HG03280 (cell line): ENCODE results near the gene EPO.
"Not testable (repeated sequence)": the region's sequence is repeated elsewhere in the genome, so short reads cannot be mapped to it uniquely, and the experiment has no call there.

ENCODE experiments used
- ATAC-seq: cut with Tn5 transposase; IDR thresholded peaks from one replicate; pipeline ENCODE4 v1.9.1; 2021; ENCODE audit warnings: mild to moderate bottlenecking, moderate library complexity; ENCODE audit not compliant: unreplicated experiment

The EPO gene

GRCh38 chr7:100731937-100732636 lies 11.8 kb downstream of the EPO start:
- ATAC-seq: no peak

DNA sequence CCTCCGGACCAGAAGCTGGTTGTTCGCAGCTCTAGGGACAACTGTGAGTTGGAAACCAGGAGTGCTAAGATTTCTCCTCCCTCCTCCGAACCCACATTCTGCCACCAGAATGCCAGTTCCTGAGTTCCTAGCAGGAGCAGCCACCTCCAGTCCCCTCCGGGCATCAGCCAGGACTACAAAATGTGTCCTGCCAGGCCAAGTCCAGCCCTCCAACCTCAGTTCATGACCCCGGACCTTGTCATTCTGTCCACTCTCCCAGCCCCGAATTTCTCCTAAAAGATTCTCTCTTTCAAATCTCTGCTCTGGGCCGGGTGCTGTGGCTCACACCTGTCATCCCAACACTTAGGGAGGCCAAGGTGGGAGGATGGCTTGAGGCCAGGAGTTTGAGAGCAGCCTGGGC lies 15.5 kb downstream of the EPO start:
- no peak for ATAC-seq

DNA sequence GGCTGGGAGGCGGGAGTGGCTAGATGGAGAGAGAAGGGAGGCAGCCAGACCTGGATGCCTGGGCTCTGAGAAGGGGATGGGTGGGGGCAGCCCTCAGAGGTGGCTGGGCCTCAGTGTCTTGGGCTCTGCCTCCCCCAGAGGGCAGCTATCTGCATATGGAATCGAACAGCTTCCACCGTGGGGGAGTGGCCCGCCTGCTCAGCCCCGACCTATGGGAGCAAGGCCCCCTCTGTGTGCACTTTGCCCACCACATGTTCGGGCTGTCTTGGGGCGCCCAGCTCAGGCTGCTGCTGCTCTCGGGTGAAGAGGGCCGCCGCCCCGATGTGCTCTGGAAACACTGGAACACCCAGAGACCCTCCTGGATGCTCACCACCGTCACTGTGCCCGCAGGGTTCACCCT lies 16.4 kb downstream of the EPO start:
- ATAC-seq: no peak

GRCh38 chr7:100739934-100740333 lies 19.7 kb downstream of the EPO start:
- ATAC-seq: no peak

DNA sequence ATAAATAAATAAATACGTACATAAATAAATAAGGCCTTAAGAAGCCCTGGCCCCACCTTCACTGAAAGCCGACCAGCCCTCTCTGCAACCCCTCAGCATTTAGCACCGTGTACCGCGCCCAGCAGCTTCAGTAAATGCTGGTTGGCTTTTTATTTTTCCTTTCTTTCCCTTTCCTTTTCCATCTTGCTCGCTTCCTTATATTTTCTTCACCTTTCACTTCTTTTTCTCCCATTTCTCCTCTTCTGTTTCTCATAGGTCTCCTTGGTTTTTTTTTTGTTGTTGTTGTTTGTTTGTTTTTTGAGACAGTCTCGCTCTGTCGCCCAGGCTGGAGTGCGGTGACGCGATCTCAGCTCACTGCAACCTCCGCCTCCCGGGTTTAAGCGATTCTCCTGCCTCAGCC lies 24.3 kb downstream of the EPO start:
- no peak for ATAC-seq

GRCh38 chr7:100745184-100745583 lies 24.9 kb downstream of the EPO start:
- peak; percentile 62 for ATAC-seq

GRCh38 chr7:100752994-100753393 lies 32.7 kb downstream of the EPO start:
- ATAC-seq: no peak

DNA sequence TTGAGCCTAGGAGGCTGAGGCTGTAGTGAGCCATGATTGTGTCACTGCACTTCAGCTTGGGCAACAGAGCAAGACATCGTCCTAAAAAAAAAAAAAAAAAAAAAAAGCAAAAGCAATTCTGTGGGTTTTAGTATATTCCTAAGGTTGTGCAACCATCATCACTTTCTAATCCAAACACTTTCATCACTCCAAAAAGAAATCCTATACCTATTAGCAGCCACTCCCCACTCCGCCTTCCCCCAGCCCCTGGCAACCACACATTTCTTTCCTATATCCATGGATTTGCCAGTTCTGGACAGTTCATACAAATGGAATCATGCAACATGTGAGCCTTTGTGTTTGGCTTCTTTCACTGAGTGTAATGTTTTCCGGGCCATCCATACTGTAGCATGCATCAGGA lies 33.5 kb downstream of the EPO start:
- ATAC-seq: no peak

DNA sequence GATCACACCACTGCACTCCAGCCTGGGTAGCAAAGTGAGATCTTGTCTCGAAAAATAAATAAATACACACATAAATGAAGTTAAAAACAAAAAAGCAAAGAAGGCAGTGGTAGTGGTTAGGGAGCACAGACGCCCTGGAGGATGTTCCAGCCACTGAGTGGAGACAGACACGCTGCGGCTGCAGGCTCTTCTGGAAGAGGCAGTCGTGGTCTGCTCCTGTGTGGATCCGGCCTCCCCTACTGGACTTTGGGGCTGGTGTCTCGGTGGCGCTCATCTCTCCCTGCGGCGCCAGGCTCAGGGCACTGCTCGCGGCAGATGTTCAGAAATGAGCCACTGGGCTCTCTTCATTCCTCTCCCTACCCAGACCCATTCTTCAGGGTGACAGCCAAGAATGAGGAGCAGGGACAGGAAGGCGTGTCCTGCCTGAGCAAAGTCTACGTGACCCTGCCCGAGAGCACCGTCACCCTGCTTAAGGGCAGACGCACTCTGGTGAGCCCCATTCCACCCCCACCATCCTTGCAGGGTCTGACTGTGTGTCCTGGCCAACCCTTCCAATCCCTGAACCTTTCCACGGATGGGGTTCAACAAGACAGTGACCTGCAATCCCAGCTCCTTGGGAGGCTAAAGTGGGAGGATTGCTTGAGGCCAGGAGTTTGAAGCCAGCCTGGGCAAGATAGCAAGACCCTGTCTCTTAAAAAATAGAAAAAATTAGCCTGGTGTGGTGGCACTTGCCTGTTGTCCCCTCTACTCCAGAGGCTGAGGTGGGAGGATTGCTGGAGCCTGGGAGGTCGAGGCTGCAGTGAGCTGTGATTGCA lies 39.3 kb downstream of the EPO start:
- no peak for ATAC-seq

DNA sequence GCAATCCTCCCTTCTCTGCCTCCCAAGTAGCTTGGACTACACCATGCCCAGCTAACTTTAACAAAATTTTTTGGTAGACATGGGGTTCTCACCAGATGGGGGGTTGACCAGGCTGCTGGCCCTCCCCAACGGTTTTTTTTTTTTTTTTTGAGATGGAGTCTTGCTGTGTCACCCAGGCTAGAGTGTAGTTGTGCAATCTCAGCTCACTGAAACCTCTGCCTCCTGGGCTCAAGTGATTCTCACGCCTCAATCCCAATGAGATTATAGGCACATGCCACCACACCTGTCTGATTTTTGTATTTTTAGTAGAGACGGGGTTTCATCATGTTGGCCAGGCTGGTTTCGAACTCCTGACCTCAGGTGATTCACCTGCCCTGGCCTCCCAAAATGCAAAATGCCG lies 42.6 kb downstream of the EPO start:
- ATAC-seq: not testable (repeated sequence)

DNA sequence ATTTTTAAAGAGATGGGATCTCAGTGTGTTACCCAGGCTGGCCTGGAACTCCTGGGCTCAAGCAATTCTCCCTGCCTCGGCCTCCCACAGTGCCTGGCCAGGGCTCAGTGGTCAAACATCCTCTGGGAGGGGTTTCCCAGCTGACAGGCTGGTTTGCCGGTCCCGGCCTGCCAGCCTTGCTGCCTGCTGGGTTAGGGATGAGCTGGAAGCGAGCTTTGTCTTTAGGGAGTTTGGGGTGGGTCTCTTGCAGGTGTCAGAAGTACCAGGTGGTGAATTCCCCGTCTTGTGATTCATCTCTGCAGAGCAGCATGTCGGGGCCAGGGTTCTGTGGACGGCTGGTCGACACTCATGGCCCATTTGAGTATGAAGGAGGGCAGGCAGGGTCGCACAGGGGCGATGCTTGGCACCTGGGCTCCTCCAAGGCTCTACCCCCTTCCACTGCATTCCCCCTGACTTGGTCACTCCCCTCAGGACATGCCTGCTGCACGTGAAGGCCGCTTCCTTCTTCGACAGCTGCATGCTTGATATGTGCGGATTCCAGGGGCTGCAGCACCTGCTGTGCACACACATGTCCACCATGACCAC lies 43.4 kb downstream of the EPO start:
- ATAC-seq: no peak

DNA sequence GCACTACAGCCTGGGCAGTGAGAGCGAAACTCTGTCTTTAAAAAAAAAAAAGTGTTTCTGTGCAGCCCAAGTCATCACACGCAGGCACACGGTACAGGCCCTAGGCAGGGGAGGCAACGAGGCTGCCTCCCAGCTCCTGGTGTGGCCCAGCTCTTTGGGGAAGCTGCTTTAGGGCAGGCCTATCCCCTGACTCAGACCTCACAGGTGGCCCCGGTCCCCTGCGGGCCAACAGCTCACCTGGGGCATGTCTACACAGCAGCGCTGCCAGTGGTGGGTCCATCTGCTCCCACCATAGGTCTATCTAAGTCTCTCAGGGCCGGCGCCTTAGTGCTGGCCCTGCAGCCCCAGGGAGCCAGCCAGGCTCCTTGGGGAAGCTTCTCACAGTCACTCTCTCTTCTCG lies 44.6 kb downstream of the EPO start:
- ATAC-seq: no peak

DNA sequence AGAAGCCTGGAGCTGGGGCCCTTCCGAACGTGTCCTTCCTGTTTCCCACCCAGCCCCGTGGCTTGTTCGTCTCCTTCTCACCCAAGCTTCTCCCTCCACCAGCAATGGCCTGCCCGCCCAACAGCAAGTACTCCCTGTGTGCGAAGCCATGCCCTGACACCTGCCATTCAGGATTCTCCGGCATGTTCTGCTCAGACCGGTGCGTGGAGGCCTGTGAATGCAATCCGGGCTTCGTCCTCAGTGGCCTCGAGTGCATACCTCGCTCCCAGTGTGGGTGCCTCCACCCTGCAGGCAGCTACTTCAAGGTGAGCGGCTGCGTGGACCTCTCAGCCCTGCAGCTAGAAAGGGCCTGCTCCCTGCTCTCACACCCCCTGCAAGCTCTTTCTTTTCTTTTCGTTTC lies 45.0 kb downstream of the EPO start:
- ATAC-seq: no peak

DNA sequence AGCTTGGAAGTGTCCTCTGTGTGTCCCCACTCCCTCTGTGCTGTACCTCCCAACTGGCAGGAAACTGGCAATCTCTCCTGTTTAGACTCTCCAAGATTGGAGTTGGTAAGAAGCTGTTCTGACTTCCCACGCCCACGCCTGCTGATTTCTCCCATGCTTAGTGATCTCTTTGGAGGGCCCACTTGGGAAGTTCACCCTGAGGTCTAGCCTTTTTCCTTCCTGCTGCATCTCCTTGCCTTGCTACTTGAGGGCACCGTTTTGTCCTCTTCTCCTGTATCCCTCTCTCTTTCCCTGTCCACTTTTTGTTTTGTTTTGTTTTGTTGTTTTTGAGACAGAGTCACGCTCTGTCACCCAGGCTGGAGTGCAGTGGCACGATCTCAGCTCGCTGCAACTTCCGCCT lies 48.5 kb downstream of the EPO start:
- no peak for ATAC-seq
